KMS-11 (cell line): ENCODE measurements around the gene ATG4D.

Experiments used
- H2AFZ ChIP-seq: fragments of 200-600 bp; sonication (generic); 2 replicates; pipeline ENCODE4 v1.6.1; 2016; ENCODE audit warnings: antibody characterized with exemption, mixed run types, low read depth
- H3K27ac ChIP-seq: fragments of 200-600 bp; sonication (generic); 2 replicates; pipeline ENCODE4 v1.6.1; 2016; ENCODE audit warnings: mild to moderate bottlenecking, mixed run types
- H3K27me3 ChIP-seq: fragments of 200-600 bp; sonication (generic); 2 replicates; pipeline ENCODE4 v1.6.1; 2017; ENCODE audit warnings: mild to moderate bottlenecking, low read depth, mixed run types, moderate library complexity; ENCODE audit not compliant: insufficient read depth
- H3K36me3 ChIP-seq: fragments of 200-600 bp; sonication (generic); 2 replicates; pipeline ENCODE4 v1.6.1; 2017; ENCODE audit warnings: mild to moderate bottlenecking, mixed run types; ENCODE audit not compliant: insufficient read depth
- H3K4me1 ChIP-seq: fragments of 200-600 bp; sonication (generic); 2 replicates; pipeline ENCODE4 v1.6.1; 2016; ENCODE audit warnings: mild to moderate bottlenecking, low read depth, mixed run types; ENCODE audit not compliant: poor library complexity, severe bottlenecking
- H3K4me2 ChIP-seq: fragments of 200-600 bp; sonication (generic); 2 replicates; pipeline ENCODE4 v1.7.0; 2016; ENCODE audit warnings: mild to moderate bottlenecking, mixed run types
- H3K4me3 ChIP-seq: fragments of 200-600 bp; sonication (generic); IDR thresholded peaks from 2 replicates; pipeline ENCODE4 v1.6.1; 2017; ENCODE audit warnings: low read depth, low read length, mixed read lengths; ENCODE audit not compliant: insufficient read depth
- H3K79me2 ChIP-seq: fragments of 200-600 bp; sonication (generic); 2 replicates; pipeline ENCODE4 v1.6.1; 2016; ENCODE audit warnings: low read depth, mixed run types; ENCODE audit not compliant: insufficient read depth
- H3K9ac ChIP-seq: fragments of 200-600 bp; sonication (generic); 2 replicates; pipeline ENCODE4 v1.6.1; 2016; ENCODE audit warnings: mild to moderate bottlenecking, mixed run types
- H4K20me1 ChIP-seq: fragments of 200-600 bp; sonication (generic); 2 replicates; pipeline ENCODE4 v1.6.1; 2016; ENCODE audit warnings: mild to moderate bottlenecking, mixed run types; ENCODE audit not compliant: insufficient read depth
- TF ChIP-seq, protein P1 (sequence below): fragments of 200-600 bp; sonication (generic); conservative IDR thresholded peaks from 2 replicates; pipeline ENCODE4 v1.6.1; 2017; ENCODE audit warnings: low read depth, mild to moderate bottlenecking, antibody characterized with exemption, low read length, moderate library complexity, mixed read lengths

The ATG4D gene

GRCh38 chr19:10501971-10502523, 41.7 kb upstream of the ATG4D start:
- H3K9ac ChIP-seq: peak overlapping the region; percentile 99
- peaks cover 41% of the 10 kb centered on the region for H3K4me1 ChIP-seq
- no peaks in the 10 kb centered on the region for H3K27me3 ChIP-seq
- H4K20me1 ChIP-seq: no peaks in the 10 kb centered on the region
- no peaks in the 10 kb centered on the region for H3K36me3 ChIP-seq
- H3K4me2 ChIP-seq: peak overlapping the region; percentile 100
- TF ChIP-seq, protein P1, sequence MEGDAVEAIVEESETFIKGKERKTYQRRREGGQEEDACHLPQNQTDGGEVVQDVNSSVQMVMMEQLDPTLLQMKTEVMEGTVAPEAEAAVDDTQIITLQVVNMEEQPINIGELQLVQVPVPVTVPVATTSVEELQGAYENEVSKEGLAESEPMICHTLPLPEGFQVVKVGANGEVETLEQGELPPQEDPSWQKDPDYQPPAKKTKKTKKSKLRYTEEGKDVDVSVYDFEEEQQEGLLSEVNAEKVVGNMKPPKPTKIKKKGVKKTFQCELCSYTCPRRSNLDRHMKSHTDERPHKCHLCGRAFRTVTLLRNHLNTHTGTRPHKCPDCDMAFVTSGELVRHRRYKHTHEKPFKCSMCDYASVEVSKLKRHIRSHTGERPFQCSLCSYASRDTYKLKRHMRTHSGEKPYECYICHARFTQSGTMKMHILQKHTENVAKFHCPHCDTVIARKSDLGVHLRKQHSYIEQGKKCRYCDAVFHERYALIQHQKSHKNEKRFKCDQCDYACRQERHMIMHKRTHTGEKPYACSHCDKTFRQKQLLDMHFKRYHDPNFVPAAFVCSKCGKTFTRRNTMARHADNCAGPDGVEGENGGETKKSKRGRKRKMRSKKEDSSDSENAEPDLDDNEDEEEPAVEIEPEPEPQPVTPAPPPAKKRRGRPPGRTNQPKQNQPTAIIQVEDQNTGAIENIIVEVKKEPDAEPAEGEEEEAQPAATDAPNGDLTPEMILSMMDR: 0 out of 2 replicates have a peak, but pooled peaks have one; percentile 5
- peak overlapping the region; percentile 96 for H3K27ac ChIP-seq
- no peak overlapping the region for H3K4me3 ChIP-seq
- peaks cover 54% of the 10 kb centered on the region for H3K79me2 ChIP-seq
- peak overlapping the region; percentile 54 for H2AFZ ChIP-seq

DNA sequence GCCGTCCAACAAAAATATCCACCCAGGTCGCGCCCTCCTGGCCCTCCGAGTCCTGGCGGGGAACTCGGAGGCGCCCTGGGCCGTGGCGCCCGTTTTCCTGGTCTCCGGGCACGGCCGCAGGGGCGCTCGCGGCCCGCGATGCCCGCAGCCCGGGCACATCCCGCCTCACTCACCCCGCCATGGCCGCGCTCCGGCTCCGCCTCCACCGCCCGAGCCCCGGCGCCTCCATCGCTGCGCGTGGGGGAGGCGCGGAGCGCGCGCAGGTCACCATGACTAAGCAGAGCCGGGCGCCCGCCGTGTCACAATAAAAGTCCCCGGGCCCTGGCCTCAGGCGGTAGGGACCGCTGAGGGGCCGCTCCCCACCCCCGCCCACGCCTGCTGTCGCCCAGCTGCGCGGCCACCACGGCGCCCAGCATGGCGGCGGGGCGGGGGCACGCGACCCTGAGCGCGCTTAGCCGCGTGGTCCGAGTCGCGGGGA, 41.1 kb upstream of the ATG4D start:
- Histone ChIP-seq H3K27ac (peak overlapping the region; percentile 96), H3K4me1 (peaks cover 41% of the 10 kb centered on the region), H3K79me2 (peaks cover 48% of the 10 kb centered on the region), H3K4me2 (peak overlapping the region; percentile 100), H3K36me3 (no peaks in the 10 kb centered on the region), H3K27me3 (no peaks in the 10 kb centered on the region), H3K4me3 (no peak overlapping the region), H2AFZ (peak overlapping the region; percentile 80), H4K20me1 (no peaks in the 10 kb centered on the region), H3K9ac (peak overlapping the region; percentile 99)
- TF ChIP-seq, protein P1: no peak

DNA sequence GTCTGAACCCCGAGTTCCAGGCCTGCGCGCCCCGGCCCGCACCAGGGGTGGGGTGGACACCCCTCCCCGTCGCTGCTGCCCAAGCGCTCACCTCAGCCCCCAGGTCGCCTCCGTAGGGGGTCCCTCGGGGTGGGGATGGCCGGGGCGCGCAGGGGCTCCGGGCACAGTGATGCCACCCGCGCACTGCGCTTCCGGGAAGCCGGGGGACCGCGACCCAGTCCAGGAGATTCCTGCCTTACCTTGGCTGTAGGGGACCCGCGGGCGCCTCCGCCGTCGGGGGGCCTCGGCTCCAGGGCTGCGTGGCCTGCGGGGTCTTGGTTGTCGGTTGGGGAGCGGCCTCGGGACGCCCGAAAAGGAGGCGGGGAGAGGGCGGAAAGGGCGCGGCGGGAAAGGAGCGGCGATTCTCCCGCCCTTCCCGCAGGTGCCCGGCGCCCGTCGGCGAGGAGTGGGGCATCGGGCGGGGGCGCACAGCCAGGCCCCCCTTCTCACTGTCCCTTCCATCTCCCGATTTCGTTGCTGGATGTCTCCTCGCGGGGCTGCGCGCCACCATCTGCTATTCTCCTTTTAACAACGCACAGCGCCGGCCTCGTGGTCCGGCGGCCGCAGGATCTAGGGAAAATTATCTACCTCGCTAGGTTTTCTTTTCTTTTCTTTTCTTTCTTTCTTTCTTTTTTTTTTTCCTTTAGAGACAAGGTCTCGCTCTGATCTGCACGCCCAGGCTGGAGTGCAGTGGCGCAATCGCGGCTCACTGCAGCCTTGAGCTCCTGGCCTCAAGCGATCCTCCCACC, 40.5 kb upstream of the ATG4D start, which contains the start of gene KEAP1:
Gene KEAP1, minus strand, starts transcription at position 355 of the 788 bp plus-strand sequence. CDS start 3,323 bp downstream, outside the sequence.
- Histone ChIP-seq H3K27ac (peak within 1 kb of the TSS; percentile 96), H3K36me3 (no peaks in the 10 kb centered on the region), H3K27me3 (no peaks in the 10 kb centered on the region), H4K20me1 (no peaks in the 10 kb centered on the region), H3K4me3 (no peak within 1 kb of the TSS), H3K4me1 (peaks cover 41% of the 10 kb centered on the region), H2AFZ (peak within 1 kb of the TSS; percentile 80), H3K4me2 (peak within 1 kb of the TSS; percentile 100), H3K9ac (peak within 1 kb of the TSS; percentile 99), H3K79me2 (peaks cover 42% of the 10 kb centered on the region)
- TF ChIP-seq, protein P1: no peak

- Histone ChIP-seq H3K27me3 (no peaks in the 10 kb centered on the region), H4K20me1 (no peaks in the 10 kb centered on the region), H3K27ac (no peak overlapping the region), H3K4me1 (peaks cover 22% of the 10 kb centered on the region), H2AFZ (no peak overlapping the region), H3K9ac (no peak overlapping the region), H3K79me2 (peaks cover 17% of the 10 kb centered on the region), H3K36me3 (no peaks in the 10 kb centered on the region), H3K4me3 (no peak overlapping the region), H3K4me2 (no peak overlapping the region)
- TF ChIP-seq, protein P1: peak; percentile 62; the same call in 1 of the 2 replicates
Observed at GRCh38 chr19:10505583-10506229, 38.0 kb upstream of the ATG4D start.
